HG02623 (cell line): Measurements from ENCODE around the gene AMER3.
"Not testable (repeated sequence)": the region's sequence is repeated elsewhere in the genome, so short reads cannot be mapped to it uniquely, and the experiment has no call there.

Source experiments
- ATAC-seq: cut with Tn5 transposase; IDR thresholded peaks from one replicate; pipeline ENCODE4 v1.9.1; 2021; ENCODE audit warnings: moderate library complexity; ENCODE audit not compliant: unreplicated experiment

The AMER3 gene

GRCh38 chr2:130755256-130756052, at the start of gene AMER3:
AMER3 (plus strand) TSS chr2:130755540; CDS start chr2:130762073, 6,533 bp downstream.
- no peak for ATAC-seq

GRCh38 chr2:130714795-130715194, 40.5 kb upstream of the AMER3 start:
- not testable (repeated sequence) for ATAC-seq

GRCh38 chr2:130720036-130720435, 35.3 kb upstream of the AMER3 start:
- no peak for ATAC-seq

GRCh38 chr2:130720528-130720927, 34.8 kb upstream of the AMER3 start:
- no peak for ATAC-seq

GRCh38 chr2:130724455-130724854, 30.9 kb upstream of the AMER3 start:
- no peak for ATAC-seq

GRCh38 chr2:130726614-130727180, 28.6 kb upstream of the AMER3 start:
- no peak for ATAC-seq

- ATAC-seq = peak; percentile 93
Observed at GRCh38 chr2:130727286-130727924, 27.9 kb upstream of the AMER3 start.

- ATAC-seq = no peak
Observed at GRCh38 chr2:130728007-130728454, 27.3 kb upstream of the AMER3 start.

- no peak for ATAC-seq
Observed at GRCh38 chr2:130728549-130729316, 26.6 kb upstream of the AMER3 start, which contains the start of gene GPR148. GPR148 (plus strand) TSS chr2:130729070; CDS start chr2:130729152, 82 bp downstream.

GRCh38 chr2:130729322-130730299, 25.7 kb upstream of the AMER3 start:
- ATAC-seq = no peak

- ATAC-seq = not testable (repeated sequence)
Observed at GRCh38 chr2:130732257-130732656, 23.1 kb upstream of the AMER3 start.

- ATAC-seq = no peak
Observed at GRCh38 chr2:130735200-130735599, 20.1 kb upstream of the AMER3 start.

- ATAC-seq = no peak
Observed at GRCh38 chr2:130736487-130736886, 18.9 kb upstream of the AMER3 start.

- no peak for ATAC-seq
Observed at GRCh38 chr2:130737592-130737991, 17.7 kb upstream of the AMER3 start.

GRCh38 chr2:130740671-130741070, 14.7 kb upstream of the AMER3 start:
- no peak for ATAC-seq

- ATAC-seq = no peak
Observed at GRCh38 chr2:130743278-130743677, 12.1 kb upstream of the AMER3 start.

GRCh38 chr2:130744287-130745117, 10.8 kb upstream of the AMER3 start:
- no peak for ATAC-seq

- no peak for ATAC-seq
Observed at GRCh38 chr2:130749078-130749477, 6.3 kb upstream of the AMER3 start.

- no peak for ATAC-seq
Observed at GRCh38 chr2:130749641-130750040, 5.7 kb upstream of the AMER3 start.
